Measurements from ENCODE around the gene TAF1D.
"Not testable (repeated sequence)": the region's sequence is repeated elsewhere in the genome, so short reads cannot be mapped to it uniquely, and the experiment has no call there.

The TAF1D gene

GRCh38 chr11:93783765-93784144 is 42.5 kb upstream of the TAF1D start:
- peak overlapping the region; percentile 99 for H3K23ac ChIP-seq (ENCODE audit: low read depth, low read length, poor library complexity)
- H2BK12ac ChIP-seq (ENCODE audit: low read length): no peak overlapping the region
- no peak for DNase-seq (ENCODE audit: low spot score)
- peak overlapping the region; percentile 44 for H3K9ac ChIP-seq (ENCODE audit: low read depth, low read length, poor library complexity)
- H3K9me3 ChIP-seq (replicated peaks in 1 of 2; ENCODE audit: control insufficient read depth in 2 of 2, insufficient read depth in 1 of 2, low read depth in 1 of 2, low read length in 2 of 2): no peaks in the 10 kb centered on the region
- H2BK15ac ChIP-seq (ENCODE audit: low read length): no peak overlapping the region
- peaks cover 0 to 32% of the 10 kb centered on the region in 2 donors for H3K36me3 ChIP-seq (replicated peaks in 1 of 2; ENCODE audit: control insufficient read depth in 2 of 2, insufficient read depth in 2 of 2, low read length in 2 of 2)
- peak overlapping the region; percentile 95 for H2AFZ ChIP-seq (ENCODE audit: low read length)
- no peak overlapping the region for H3K14ac ChIP-seq (ENCODE audit: low read length)
- peaks cover 2% of the 10 kb centered on the region for H3K79me1 ChIP-seq (ENCODE audit: low read depth, low read length)
- H3K27ac ChIP-seq (replicated peaks; ENCODE audit: low read length): peak overlapping the region; percentile 55
- WGBS, 2 donors (ENCODE audit: extremely low coverage in 2 of 2, insufficient read length in 2 of 2, insufficient replicate concordance in 1 of 2): no CpG with 5 or more reads among the region's 10 CpGs
- H4K8ac ChIP-seq (ENCODE audit: low read depth, low read length): no peak overlapping the region
- no peak overlapping the region for H2BK5ac ChIP-seq (ENCODE audit: low read length)
- no peak overlapping the region for H3K4ac ChIP-seq (ENCODE audit: low read length)
- H3K4me2 ChIP-seq (ENCODE audit: insufficient read depth, low read length, poor library complexity, severe bottlenecking): peak overlapping the region; percentile 64
- H3K27me3 ChIP-seq (ENCODE audit: control insufficient read depth in 3 of 3, insufficient read depth in 3 of 3, low read depth in 1 of 3, low read length in 3 of 3): no peaks in the 10 kb centered on the region
- peak overlapping the region; percentile 80 to 95 for H3K4me3 ChIP-seq (ENCODE audit: low read length in 2 of 2)
- peak overlapping the region; percentile 80 for H3K18ac ChIP-seq (ENCODE audit: low read length)
- H3K4me1 ChIP-seq (ENCODE audit: control insufficient read depth in 2 of 2, insufficient read depth in 1 of 2, low read depth in 1 of 2, low read length in 2 of 2): peaks cover 4 to 5% of the 10 kb centered on the region in 2 donors
- no peak overlapping the region for H2BK120ac ChIP-seq (ENCODE audit: low read depth, low read length)
- H2AK5ac ChIP-seq (ENCODE audit: low read depth, low read length): no peak overlapping the region
- no peak overlapping the region for H4K91ac ChIP-seq (ENCODE audit: low read depth, low read length, poor library complexity)

- H3K9ac ChIP-seq (ENCODE audit: low read depth, low read length, poor library complexity): no peak overlapping the region
- H3K9me3 ChIP-seq (replicated peaks in 1 of 2; ENCODE audit: control insufficient read depth in 2 of 2, insufficient read depth in 1 of 2, low read depth in 1 of 2, low read length in 2 of 2): no peaks in the 10 kb centered on the region
- no CpG with 5 or more reads among the region's 7 CpGs for WGBS, 2 donors (ENCODE audit: extremely low coverage in 2 of 2, insufficient read length in 2 of 2, insufficient replicate concordance in 1 of 2)
- H2BK15ac ChIP-seq (ENCODE audit: low read length): no peak overlapping the region
- no peak overlapping the region for H2BK120ac ChIP-seq (ENCODE audit: low read depth, low read length)
- no peak overlapping the region for H2BK5ac ChIP-seq (ENCODE audit: low read length)
- no peak overlapping the region for H3K23ac ChIP-seq (ENCODE audit: low read depth, low read length, poor library complexity)
- H2AFZ ChIP-seq (ENCODE audit: low read length): peak overlapping the region; percentile 95
- no peak overlapping the region for H3K18ac ChIP-seq (ENCODE audit: low read length)
- H3K14ac ChIP-seq (ENCODE audit: low read length): no peak overlapping the region
- H3K4me3 ChIP-seq (ENCODE audit: low read length in 2 of 2): peak overlapping the region in 1 of 2 donors; percentile 95
- H3K4me1 ChIP-seq (ENCODE audit: control insufficient read depth in 2 of 2, insufficient read depth in 1 of 2, low read depth in 1 of 2, low read length in 2 of 2): peaks cover 4 to 5% of the 10 kb centered on the region in 2 donors
- H4K91ac ChIP-seq (ENCODE audit: low read depth, low read length, poor library complexity): no peak overlapping the region
- peaks cover 0 to 28% of the 10 kb centered on the region in 2 donors for H3K36me3 ChIP-seq (replicated peaks in 1 of 2; ENCODE audit: control insufficient read depth in 2 of 2, insufficient read depth in 2 of 2, low read length in 2 of 2)
- no peak for DNase-seq (ENCODE audit: low spot score)
- H3K4ac ChIP-seq (ENCODE audit: low read length): no peak overlapping the region
- H3K27me3 ChIP-seq (ENCODE audit: control insufficient read depth in 3 of 3, insufficient read depth in 3 of 3, low read depth in 1 of 3, low read length in 3 of 3): no peaks in the 10 kb centered on the region
- H2AK5ac ChIP-seq (ENCODE audit: low read depth, low read length): no peak overlapping the region
- H3K4me2 ChIP-seq (ENCODE audit: insufficient read depth, low read length, poor library complexity, severe bottlenecking): peak overlapping the region; percentile 64
- H4K8ac ChIP-seq (ENCODE audit: low read depth, low read length): no peak overlapping the region
- no peak overlapping the region for H2BK12ac ChIP-seq (ENCODE audit: low read length)
- H3K27ac ChIP-seq (replicated peaks; ENCODE audit: low read length): no peak overlapping the region
- H3K79me1 ChIP-seq (ENCODE audit: low read depth, low read length): peaks cover 2% of the 10 kb centered on the region
Observed at GRCh38 chr11:93783362-93783761, 42.1 kb upstream of the TAF1D start.

DNA sequence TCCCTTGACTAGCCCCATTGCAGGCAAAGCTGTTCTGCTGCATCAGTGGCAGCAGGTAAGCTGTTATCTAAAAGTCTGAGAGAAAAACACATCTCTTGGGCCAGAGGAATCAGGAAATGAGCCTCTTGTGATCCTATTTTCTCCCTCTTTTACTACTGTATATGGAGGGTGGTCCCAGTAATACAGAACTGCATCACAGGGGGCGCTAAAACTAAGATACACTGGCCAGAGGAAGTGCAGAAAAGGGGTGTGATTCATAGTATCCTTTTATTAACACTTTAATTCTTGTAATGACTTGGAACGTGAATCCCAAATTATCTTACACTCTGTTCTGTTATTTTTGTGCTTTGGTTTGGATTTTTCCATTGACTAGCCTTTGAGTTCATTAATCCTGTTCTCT is 34.0 kb upstream of the TAF1D start:
- Histone ChIP-seq H3K4me3 (ENCODE audit: low read length in 2 of 2) (no peak overlapping the region), H4K8ac (ENCODE audit: low read depth, low read length) (no peak overlapping the region), H3K9me3 (replicated peaks in 1 of 2; ENCODE audit: control insufficient read depth in 2 of 2, insufficient read depth in 1 of 2, low read depth in 1 of 2, low read length in 2 of 2) (no peaks in the 10 kb centered on the region), H3K4me1 (ENCODE audit: control insufficient read depth in 2 of 2, insufficient read depth in 1 of 2, low read depth in 1 of 2, low read length in 2 of 2) (peaks cover 0 to 2% of the 10 kb centered on the region in 2 donors), H3K4me2 (ENCODE audit: insufficient read depth, low read length, poor library complexity, severe bottlenecking) (no peak overlapping the region), H3K4ac (ENCODE audit: low read length) (no peak overlapping the region), H3K27me3 (ENCODE audit: control insufficient read depth in 3 of 3, insufficient read depth in 3 of 3, low read depth in 1 of 3, low read length in 3 of 3) (no peaks in the 10 kb centered on the region), H2BK120ac (ENCODE audit: low read depth, low read length) (no peak overlapping the region), H2BK12ac (ENCODE audit: low read length) (no peak overlapping the region), H3K18ac (ENCODE audit: low read length) (no peak overlapping the region), H3K14ac (ENCODE audit: low read length) (no peak overlapping the region), H2AFZ (ENCODE audit: low read length) (no peak overlapping the region), H3K23ac (ENCODE audit: low read depth, low read length, poor library complexity) (no peak overlapping the region), H4K91ac (ENCODE audit: low read depth, low read length, poor library complexity) (no peak overlapping the region), H2AK5ac (ENCODE audit: low read depth, low read length) (no peak overlapping the region), H3K79me1 (ENCODE audit: low read depth, low read length) (peaks cover 4% of the 10 kb centered on the region), H2BK15ac (ENCODE audit: low read length) (no peak overlapping the region), H3K9ac (ENCODE audit: low read depth, low read length, poor library complexity) (no peak overlapping the region), H2BK5ac (ENCODE audit: low read length) (no peak overlapping the region), H3K36me3 (replicated peaks in 1 of 2; ENCODE audit: control insufficient read depth in 2 of 2, insufficient read depth in 2 of 2, low read length in 2 of 2) (peaks cover 0 to 2% of the 10 kb centered on the region in 2 donors), H3K27ac (replicated peaks; ENCODE audit: low read length) (no peak overlapping the region)
- DNase-seq (ENCODE audit: low spot score): no peak
- WGBS, 2 donors (ENCODE audit: extremely low coverage in 2 of 2, insufficient read length in 2 of 2, insufficient replicate concordance in 1 of 2): no CpG with 5 or more reads among the region's 2 CpGs

- H2BK12ac ChIP-seq (ENCODE audit: low read length); H4K8ac ChIP-seq (ENCODE audit: low read depth, low read length); H3K18ac ChIP-seq (ENCODE audit: low read length); H3K27ac ChIP-seq (replicated peaks; ENCODE audit: low read length); H3K27me3 ChIP-seq (ENCODE audit: control insufficient read depth in 3 of 3, insufficient read depth in 3 of 3, low read depth in 1 of 3, low read length in 3 of 3); H2BK120ac ChIP-seq (ENCODE audit: low read depth, low read length); H3K36me3 ChIP-seq (replicated peaks in 1 of 2; ENCODE audit: control insufficient read depth in 2 of 2, insufficient read depth in 2 of 2, low read length in 2 of 2); H3K4me3 ChIP-seq (ENCODE audit: low read length in 2 of 2); DNase-seq (ENCODE audit: low spot score); H3K23ac ChIP-seq (ENCODE audit: low read depth, low read length, poor library complexity); H2AK5ac ChIP-seq (ENCODE audit: low read depth, low read length); H2AFZ ChIP-seq (ENCODE audit: low read length); H3K4me2 ChIP-seq (ENCODE audit: insufficient read depth, low read length, poor library complexity, severe bottlenecking); H3K9ac ChIP-seq (ENCODE audit: low read depth, low read length, poor library complexity); H2BK5ac ChIP-seq (ENCODE audit: low read length); H3K79me1 ChIP-seq (ENCODE audit: low read depth, low read length); H4K91ac ChIP-seq (ENCODE audit: low read depth, low read length, poor library complexity); H2BK15ac ChIP-seq (ENCODE audit: low read length); H3K4ac ChIP-seq (ENCODE audit: low read length); H3K14ac ChIP-seq (ENCODE audit: low read length); H3K4me1 ChIP-seq (ENCODE audit: control insufficient read depth in 2 of 2, insufficient read depth in 1 of 2, low read depth in 1 of 2, low read length in 2 of 2); H3K9me3 ChIP-seq (replicated peaks in 1 of 2; ENCODE audit: control insufficient read depth in 2 of 2, insufficient read depth in 1 of 2, low read depth in 1 of 2, low read length in 2 of 2): not testable (repeated sequence)
- WGBS, 2 donors (ENCODE audit: extremely low coverage in 2 of 2, insufficient read length in 2 of 2, insufficient replicate concordance in 1 of 2): no CpG with 5 or more reads among the region's 3 CpGs
Observed at GRCh38 chr11:93774560-93774959, 33.3 kb upstream of the TAF1D start.

Measured in neuronal stem cell (in vitro differentiated cells).